Activated T-helper 1 cell treated with Interleukin-2 at 50 U/mL for 16 hours (primary cell): Measurements from ENCODE around the gene TBX10.
A peak's percentile ranks its signal among the peaks of the same experiment; 100 is the strongest.
"Not testable (repeated sequence)": the region's sequence is repeated elsewhere in the genome, so short reads cannot be mapped to it uniquely, and the experiment has no call there.

Experiments
- DNase-seq: peaks from one replicate; pipeline ENCODE4 v3.0.0-alpha.2; 2020; ENCODE audit warnings: low read depth

TBX10 gene

DNA sequence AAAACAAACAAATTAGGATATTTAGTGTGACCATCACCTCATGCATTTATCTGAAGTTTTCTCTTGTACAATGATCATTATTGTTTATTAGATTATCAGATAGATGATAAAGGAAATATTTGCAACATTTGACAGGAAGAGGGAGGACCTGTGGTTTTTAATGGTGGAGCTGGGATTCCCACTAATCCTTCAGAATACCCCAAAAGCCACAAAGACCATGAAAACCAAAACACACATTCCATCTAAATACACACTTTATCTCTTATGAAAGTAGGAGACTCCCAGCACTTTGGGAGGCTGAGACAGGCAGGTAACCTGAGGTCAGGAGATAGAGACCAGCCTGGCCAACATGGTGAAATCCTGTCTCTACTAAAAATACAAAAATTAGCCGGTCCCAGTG, 40.4 kb downstream of the TBX10 start:
- DNase-seq = no peak

DNA sequence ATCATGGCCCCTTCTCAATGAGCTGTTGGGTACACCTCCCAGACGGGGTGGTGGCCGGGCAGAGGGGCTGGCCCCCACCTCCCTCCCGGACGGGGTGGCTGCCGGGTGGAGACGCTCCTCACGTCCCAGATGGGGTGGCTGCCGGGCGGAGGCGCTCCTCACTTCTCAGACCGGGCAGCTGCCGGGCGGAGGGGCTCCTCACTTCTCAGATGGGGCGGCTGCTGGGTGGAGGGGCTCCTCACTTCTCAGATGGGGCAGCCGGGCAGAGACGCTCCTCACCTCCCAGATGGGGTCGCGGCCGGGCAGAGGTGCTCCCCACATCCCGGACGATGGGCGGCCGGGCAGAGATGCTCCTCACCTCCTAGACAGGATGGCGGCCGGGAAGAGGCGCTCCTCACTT, 41.6 kb downstream of the TBX10 start:
- DNase-seq = not testable (repeated sequence)

DNA sequence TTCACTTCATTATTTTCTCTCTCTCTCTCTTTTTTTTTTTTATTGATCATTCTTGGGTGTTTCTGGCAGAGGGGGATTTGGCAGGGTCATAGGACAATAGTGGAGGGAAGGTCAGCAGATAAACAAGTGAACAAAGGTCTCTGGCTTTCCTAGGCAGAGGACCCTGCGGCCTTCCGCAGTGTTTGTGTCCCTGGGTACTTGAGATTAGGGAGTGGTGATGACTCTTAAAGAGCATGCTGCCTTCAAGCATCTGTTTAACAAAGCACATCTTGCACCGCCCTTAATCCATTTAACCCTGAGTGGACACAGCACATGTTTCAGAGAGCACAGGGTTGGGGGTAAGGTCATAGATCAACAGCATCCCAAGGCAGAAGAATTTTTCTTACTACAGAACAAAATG, 42.1 kb downstream of the TBX10 start:
- not testable (repeated sequence) for DNase-seq

DNA sequence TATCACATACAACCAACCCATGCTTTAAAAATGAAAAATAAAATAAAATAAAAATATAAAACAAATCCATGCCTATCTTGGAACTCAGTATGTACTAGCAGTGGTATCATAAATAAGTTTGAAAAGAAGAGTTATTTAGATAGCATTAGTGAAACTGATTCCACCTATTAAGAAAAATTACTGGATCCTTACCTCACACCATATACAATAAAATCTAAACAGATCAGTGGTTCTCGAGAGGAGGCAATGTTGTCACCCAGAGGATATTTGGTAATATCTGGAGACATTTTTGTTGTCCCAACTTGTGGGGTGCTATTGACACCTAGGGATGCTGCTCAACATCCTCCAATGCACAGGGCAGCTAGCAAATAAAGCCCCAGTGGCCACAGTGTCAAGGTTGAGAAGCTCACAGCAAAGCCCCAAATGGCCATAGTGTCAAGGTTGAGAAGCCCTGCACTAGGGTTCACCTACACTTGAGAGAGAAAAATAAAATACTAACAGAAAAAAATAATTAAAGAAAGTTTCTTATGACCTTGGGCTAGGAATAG, 42.7 kb downstream of the TBX10 start:
- no peak for DNase-seq

DNA sequence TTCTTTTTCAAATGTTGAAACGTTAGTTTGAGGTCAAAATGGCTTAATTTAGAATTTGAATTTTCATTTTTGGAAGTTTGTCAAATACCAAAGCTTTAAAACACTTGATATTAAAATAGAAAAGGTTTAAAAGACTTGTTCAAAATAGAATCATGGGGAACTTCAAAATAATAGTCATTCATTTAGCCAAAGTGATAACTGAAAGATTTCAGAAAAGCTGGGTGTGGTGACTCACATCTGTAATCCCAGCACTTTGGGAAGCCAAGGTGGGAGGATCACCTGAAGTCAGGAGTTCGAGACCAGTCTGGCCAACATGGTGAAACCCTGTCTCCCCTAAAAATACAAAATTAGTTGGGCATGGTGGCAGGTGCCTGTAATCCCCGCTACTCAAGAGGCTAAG, 45.1 kb downstream of the TBX10 start:
- DNase-seq = no peak

DNA sequence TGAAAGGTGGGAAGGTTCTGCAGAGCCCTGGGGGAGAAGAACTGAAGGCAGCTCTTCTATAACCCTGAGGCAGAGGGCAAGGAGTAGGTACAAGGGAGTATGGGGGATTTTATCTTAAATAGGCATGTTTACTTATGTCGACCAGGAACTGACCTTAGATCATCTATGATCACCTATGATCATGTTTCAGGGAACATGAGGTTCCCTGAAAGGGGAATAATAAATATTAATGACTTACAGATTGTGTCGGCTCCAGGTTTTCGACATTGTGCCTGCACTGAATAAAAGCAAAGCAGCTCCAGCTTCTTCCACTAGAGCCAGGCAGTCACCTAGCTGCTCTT, 46.0 kb downstream of the TBX10 start:
- no peak for DNase-seq

DNA sequence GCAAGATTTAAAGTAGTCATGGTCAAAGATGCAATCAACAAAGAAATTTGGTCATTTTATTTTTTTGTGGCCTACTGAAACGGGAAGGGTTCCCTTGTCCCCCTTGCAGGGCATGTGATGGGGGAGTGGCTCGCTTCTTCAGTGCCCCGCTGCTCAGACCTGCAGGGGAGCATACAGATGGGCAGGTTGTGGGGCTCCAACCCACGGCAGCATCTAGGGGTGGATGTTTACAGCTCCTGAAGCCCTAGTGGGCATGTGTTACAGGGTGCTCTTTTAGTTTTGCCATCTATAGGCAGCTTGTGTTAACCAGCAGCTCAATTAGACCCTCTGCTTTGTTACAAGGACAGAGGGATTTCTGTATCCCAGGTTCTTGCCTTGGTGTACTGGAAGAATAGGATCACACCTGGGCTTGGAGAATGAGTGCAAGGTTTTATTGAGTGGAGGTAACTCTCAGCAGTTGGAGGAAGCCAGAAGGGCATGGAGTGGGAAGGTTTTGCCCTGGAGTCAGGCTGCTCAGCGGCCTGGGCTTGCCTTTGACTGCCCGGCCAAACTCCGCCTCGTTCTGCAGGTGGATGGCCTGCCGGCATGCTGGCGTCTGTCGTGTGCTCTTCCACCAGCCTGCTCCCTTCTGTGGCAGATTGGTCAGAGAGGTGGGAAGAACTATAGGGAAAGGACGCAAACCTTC, 46.5 kb downstream of the TBX10 start:
- DNase-seq = no peak

DNA sequence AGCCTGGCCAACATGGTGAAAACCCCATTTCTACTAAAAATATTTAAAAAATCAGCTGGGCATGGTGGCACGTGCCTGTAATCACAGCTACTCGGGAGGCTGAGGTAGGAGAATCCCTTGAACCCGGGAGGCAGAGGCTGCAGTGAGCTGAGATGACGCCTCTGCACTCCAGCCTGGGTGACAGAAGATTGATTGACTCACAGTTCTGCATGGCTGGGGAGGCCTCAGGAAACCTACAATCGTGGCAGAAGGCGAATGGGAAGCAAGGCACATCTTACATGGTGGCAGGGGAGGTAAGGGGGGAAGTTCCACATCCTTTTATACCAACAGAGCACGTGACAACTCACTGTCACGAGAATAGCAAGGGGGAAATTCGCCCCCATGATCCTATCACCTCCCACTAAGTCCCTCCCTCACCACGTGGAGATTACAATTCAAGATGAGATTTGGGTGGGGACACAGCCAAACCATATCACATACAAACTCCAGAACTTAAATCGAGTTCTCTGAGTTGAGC, 50.6 kb downstream of the TBX10 start:
- DNase-seq = not testable (repeated sequence)

DNA sequence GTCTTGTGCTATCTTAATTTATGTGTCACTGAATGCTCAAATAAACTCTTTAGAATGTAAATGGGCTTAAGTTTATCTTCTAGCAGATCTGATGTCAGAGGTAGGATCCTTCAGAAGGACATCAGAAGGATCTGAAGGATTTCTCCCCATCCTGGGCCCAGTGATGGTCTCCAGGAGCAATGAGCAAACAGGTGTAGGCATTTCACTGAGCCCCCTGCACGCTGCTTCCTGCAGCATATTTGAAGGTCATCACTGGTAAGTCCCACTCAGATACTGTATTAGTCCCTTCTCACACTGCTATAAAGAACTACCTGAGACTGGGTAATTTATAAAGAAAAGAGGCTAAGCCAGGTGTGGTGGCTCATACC, 51.4 kb downstream of the TBX10 start:
- no peak for DNase-seq

DNA sequence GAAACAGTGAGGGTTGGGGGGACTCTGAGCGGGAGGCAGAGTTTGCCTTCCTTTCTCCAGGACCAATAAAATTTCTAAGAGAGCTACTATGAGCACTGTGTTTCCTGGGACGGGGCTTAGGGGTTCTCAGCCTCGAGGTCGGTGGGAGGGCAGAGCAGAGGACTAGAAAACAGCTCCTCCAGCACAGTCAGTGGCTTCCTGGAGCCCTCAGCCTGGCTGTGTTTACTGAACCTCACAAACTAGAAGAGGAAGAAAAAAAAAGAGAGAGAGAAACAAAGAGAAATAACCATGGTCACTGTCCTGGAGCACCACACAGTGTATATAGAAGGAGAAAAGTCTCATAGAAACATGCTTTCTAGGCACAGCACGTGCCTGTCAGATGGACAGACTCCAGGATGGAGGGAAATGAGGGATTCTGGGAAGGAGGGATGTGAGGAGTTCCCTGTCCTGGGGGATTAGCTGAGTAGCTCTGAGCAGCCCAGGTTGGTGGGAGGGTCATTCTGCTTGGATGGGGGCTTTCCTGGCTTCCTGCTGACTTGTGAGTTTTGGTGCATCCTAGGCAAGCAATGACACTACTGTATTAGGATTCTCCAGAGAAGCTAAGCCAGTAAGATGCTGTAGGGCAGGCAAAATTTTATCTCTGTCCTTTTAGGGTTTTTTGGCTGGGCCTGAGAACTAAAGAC, 52.9 kb downstream of the TBX10 start:
- no peak for DNase-seq

DNA sequence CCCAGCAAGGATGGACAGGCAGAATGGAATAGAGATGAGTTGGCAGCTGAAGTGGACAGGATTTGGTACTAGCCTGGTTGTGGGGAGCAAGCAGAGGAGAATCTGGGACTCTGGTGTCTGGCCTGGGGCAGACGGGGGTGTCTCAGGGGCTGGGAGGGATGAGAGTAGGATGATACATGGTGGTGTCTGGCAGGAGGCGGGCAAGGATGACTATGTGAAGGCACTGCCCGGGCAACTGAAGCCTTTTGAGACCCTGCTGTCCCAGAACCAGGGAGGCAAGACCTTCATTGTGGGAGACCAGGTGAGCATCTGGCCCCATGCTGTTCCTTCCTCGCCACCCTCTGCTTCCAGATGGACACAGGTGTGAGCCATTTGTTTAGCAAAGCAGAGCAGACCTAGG, 53.7 kb downstream of the TBX10 start:
- DNase-seq = no peak

DNA sequence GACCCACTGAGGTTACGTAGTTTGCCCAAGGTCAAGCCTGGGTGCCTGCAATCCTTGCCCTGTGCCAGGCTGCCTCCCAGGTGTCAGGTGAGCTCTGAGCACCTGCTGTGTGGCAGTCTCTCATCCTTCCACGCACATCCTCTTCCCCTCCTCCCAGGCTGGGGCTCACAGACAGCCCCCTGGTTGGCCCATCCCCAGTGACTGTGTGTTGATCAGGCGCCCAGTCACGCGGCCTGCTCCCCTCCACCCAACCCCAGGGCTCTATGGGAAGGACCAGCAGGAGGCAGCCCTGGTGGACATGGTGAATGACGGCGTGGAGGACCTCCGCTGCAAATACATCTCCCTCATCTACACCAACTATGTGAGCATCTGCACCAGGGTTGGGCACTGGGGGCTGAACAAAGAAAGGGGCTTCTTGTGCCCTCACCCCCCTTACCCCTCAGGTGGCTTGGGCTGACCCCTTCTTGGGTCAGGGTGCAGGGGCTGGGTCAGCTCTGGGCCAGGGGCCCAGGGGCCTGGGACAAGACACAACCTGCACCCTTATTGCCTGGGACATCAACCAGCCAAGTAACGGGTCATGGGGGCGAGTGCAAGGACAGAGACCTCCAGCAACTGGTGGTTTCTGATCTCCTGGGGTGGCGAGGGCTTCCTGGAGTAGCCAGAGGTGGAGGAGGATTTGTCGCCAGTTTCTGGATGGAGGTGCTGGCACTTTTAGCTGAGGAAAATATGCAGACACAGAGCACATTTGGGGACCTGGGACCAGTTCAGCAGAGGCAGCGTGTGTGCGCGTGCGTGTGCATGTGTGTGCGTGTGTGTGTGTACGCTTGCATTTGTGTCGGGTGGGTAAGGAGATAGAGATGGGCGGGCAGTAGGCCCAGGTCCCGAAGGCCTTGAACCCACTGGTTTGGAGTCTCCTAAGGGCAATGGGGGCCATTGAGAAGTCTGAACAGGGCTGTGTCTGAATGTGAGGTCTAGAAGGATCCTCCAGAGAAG, 54.4 kb downstream of the TBX10 start:
- DNase-seq = no peak

DNA sequence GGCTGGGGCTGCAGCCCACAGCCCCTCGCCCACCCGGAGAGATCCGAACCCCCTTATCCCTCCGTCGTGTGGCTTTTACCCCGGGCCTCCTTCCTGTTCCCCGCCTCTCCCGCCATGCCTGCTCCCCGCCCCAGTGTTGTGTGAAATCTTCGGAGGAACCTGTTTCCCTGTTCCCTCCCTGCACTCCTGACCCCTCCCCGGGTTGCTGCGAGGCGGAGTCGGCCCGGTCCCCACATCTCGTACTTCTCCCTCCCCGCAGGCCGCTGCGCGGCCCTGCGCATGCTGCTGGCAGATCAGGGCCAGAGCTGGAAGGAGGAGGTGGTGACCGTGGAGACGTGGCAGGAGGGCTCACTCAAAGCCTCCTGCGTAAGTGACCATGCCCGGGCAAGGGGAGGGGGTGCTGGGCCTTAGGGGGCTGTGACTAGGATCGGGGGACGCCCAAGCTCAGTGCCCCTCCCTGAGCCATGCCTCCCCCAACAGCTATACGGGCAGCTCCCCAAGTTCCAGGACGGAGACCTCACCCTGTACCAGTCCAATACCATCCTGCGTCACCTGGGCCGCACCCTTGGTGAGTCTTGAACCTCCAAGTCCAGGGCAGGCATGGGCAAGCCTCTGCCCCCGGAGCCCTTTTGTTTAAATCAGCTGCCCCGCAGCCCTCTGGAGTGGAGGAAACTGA, 55.2 kb downstream of the TBX10 start:
- no peak for DNase-seq

DNA sequence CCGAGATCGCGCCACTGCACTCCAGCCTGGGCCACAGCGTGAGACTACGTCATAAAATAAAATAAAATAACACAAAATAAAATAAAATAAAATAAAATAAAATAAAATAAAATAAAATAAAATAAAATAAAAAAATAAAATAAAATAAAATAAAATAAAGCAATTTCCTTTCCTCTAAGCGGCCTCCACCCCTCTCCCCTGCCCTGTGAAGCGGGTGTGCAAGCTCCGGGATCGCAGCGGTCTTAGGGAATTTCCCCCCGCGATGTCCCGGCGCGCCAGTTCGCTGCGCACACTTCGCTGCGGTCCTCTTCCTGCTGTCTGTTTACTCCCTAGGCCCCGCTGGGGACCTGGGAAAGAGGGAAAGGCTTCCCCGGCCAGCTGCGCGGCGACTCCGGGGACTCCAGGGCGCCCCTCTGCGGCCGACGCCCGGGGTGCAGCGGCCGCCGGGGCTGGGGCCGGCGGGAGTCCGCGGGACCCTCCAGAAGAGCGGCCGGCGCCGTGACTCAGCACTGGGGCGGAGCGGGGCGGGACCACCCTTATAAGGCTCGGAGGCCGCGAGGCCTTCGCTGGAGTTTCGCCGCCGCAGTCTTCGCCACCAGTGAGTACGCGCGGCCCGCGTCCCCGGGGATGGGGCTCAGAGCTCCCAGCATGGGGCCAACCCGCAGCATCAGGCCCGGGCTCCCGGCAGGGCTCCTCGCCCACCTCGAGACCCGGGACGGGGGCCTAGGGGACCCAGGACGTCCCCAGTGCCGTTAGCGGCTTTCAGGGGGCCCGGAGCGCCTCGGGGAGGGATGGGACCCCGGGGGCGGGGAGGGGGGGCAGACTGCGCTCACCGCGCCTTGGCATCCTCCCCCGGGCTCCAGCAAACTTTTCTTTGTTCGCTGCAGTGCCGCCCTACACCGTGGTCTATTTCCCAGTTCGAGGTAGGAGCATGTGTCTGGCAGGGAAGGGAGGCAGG, 56.0 kb downstream of the TBX10 start, which contains the start of gene GSTP1:
GSTP1 (plus strand) TSS at position 566 of the 958 bp plus-strand sequence; CDS start at position 598, 32 bp downstream.
- DNase-seq = peak; percentile 63

DNA sequence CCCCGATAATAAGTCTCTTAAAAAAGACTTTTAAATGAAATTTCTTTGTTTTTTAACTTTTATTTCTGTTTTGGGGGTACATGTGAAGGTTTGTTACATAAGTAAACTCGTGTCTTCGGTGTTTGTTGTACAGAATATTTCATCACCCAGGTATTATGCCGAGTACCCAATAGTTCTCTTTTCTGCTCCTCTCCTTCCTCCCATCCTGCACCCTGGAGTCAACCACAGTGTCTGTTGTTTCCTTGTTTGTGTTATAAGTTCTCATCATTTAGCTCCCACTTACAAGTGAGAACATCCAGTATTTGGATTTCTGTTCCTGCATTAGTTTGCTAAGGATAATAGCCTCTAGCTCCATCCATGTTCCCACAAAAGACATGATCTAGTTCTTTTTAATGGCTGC, 57.6 kb downstream of the TBX10 start:
- DNase-seq = no peak

DNA sequence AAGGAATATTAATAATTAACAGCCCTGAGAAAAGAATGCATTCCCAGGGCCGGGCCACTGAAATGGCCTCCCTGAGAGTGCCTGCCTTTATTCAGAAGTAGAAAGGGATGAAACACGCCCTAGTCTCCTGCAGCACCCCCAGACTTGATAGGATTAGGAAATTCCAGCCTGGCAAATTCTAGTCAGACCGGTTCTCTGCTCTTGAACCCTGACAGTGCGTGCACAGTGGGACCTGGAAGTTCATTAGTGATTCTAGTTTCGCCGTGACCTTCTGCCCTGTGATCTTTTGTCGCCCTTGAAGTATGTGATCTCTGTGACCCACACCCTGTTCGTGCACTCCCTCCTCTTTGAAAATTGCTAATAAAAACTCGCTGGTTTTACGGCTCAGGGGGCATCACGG, 58.1 kb downstream of the TBX10 start:
- DNase-seq = no peak
